Large intestine (tissue), 3 donors: ENCODE data around the gene MRGPRF. TPM values are rescaled to one million over a fixed set of nuclear protein-coding genes. Genes with fewer than 3 reads are reported as not detected.

Source experiments
- DNase-seq, 2 donors: peaks; one replicate each; pipeline versions ENCODE4 v3.0.0 to v3.0.0-alpha.2; 2013
- H3K27ac ChIP-seq: one replicate; pipeline ENCODE4 v1.5.1; 2013; ENCODE audit warnings: low read length
- H3K27me3 ChIP-seq: 2 replicates; pipeline ENCODE4 v1.6.1; 2013; ENCODE audit warnings: low read length; ENCODE audit not compliant: control insufficient read depth, insufficient read depth
- H3K36me3 ChIP-seq: 2 replicates; pipeline ENCODE4 v1.6.1; 2013; ENCODE audit warnings: low read length; ENCODE audit not compliant: control insufficient read depth, insufficient read depth
- H3K4me1 ChIP-seq: one replicate; pipeline ENCODE4 v1.6.1; 2013; ENCODE audit warnings: low read length; ENCODE audit not compliant: control insufficient read depth, insufficient read depth
- H3K4me3 ChIP-seq: one replicate; pipeline ENCODE4 v1.5.1; 2013; ENCODE audit warnings: low read length
- H3K9me3 ChIP-seq: one replicate; pipeline ENCODE4 v1.6.1; 2013; ENCODE audit warnings: mild to moderate bottlenecking, low read depth, low read length, moderate library complexity; ENCODE audit not compliant: control insufficient read depth
- WGBS: methylation state at CpG from one replicate; pipeline ENCODE4 v1.1.5; 2013; ENCODE audit warnings: low lambda C conversion rate; ENCODE audit not compliant: insufficient coverage; 5-methylcytosine and 5-hydroxymethylcytosine counted together
- polyA plus RNA-seq: library from polyadenylated mRNA; unstranded; fragments of 120-200 nt; gene quantifications from one replicate; pipeline ENCODE4 v1.2.1, GENCODE V29; 2013

The MRGPRF gene
- polyA plus RNA-seq, 1 donor: 17.6 TPM

- no peak for DNase-seq
- H3K4me1 ChIP-seq: no peaks in the 10 kb centered on the region
- H3K9me3 ChIP-seq: peaks cover 2% of the 10 kb centered on the region
- H3K27ac ChIP-seq: no peak overlapping the region
- H3K4me3 ChIP-seq: no peak overlapping the region
- no peaks in the 10 kb centered on the region for H3K27me3 ChIP-seq
- 100% methylated on average over 1 of the region's 16 CpGs for WGBS
- H3K36me3 ChIP-seq: no peaks in the 10 kb centered on the region
Observed at GRCh38 chr11:68962527-68963250, 50.4 kb downstream of the MRGPRF start.

GRCh38 chr11:68961245-68961644 lies 51.8 kb downstream of the MRGPRF start:
- no peak overlapping the region for H3K4me3 ChIP-seq
- WGBS: no CpG with 5 or more reads among the region's 8 CpGs
- no peaks in the 10 kb centered on the region for H3K36me3 ChIP-seq
- peaks cover 2% of the 10 kb centered on the region for H3K9me3 ChIP-seq
- no peaks in the 10 kb centered on the region for H3K27me3 ChIP-seq
- H3K4me1 ChIP-seq: no peaks in the 10 kb centered on the region
- H3K27ac ChIP-seq: no peak overlapping the region
- DNase-seq: no peak

- WGBS: no CpG with 5 or more reads among the region's 25 CpGs
- H3K36me3 ChIP-seq: no peaks in the 10 kb centered on the region
- DNase-seq: no peak
- peaks cover 2% of the 10 kb centered on the region for H3K4me1 ChIP-seq
- H3K4me3 ChIP-seq: no peak overlapping the region
- H3K27ac ChIP-seq: no peak overlapping the region
- H3K9me3 ChIP-seq: peaks cover 2% of the 10 kb centered on the region
- H3K27me3 ChIP-seq: no peaks in the 10 kb centered on the region
Observed at GRCh38 chr11:68960294-68961071, 52.6 kb downstream of the MRGPRF start.

GRCh38 chr11:68959465-68960293 lies 53.4 kb downstream of the MRGPRF start:
- Histone ChIP-seq H3K27me3 (no peaks in the 10 kb centered on the region), H3K9me3 (peaks cover 2% of the 10 kb centered on the region), H3K36me3 (no peaks in the 10 kb centered on the region), H3K4me3 (no peak overlapping the region), H3K4me1 (peaks cover 9% of the 10 kb centered on the region), H3K27ac (no peak overlapping the region)
- WGBS: no CpG with 5 or more reads among the region's 31 CpGs
- no peak for DNase-seq

- Histone ChIP-seq H3K27ac (no peak overlapping the region), H3K27me3 (no peaks in the 10 kb centered on the region), H3K36me3 (no peaks in the 10 kb centered on the region), H3K9me3 (peaks cover 2% of the 10 kb centered on the region), H3K4me1 (peaks cover 9% of the 10 kb centered on the region), H3K4me3 (no peak overlapping the region)
- no peak for DNase-seq
- WGBS: no CpG with 5 or more reads among the region's 9 CpGs
Observed at GRCh38 chr11:68958211-68958610, 54.8 kb downstream of the MRGPRF start.

- no peak for DNase-seq
- H3K27ac ChIP-seq: no peak overlapping the region
- H3K36me3 ChIP-seq: no peaks in the 10 kb centered on the region
- no peaks in the 10 kb centered on the region for H3K27me3 ChIP-seq
- H3K4me3 ChIP-seq: no peak overlapping the region
- no CpG with 5 or more reads among the region's 12 CpGs for WGBS
- H3K9me3 ChIP-seq: peaks cover 2% of the 10 kb centered on the region
- peaks cover 9% of the 10 kb centered on the region for H3K4me1 ChIP-seq
Observed at GRCh38 chr11:68956547-68957254, 56.3 kb downstream of the MRGPRF start.

GRCh38 chr11:68956142-68956541 lies 56.9 kb downstream of the MRGPRF start:
- DNase-seq: no peak
- Histone ChIP-seq H3K4me1 (peaks cover 9% of the 10 kb centered on the region), H3K4me3 (no peak overlapping the region), H3K27me3 (no peaks in the 10 kb centered on the region), H3K27ac (no peak overlapping the region), H3K36me3 (no peaks in the 10 kb centered on the region), H3K9me3 (peaks cover 2% of the 10 kb centered on the region)
- WGBS: no CpG with 5 or more reads among the region's 12 CpGs

- H3K27me3 ChIP-seq: no peaks in the 10 kb centered on the region
- H3K27ac ChIP-seq: peak overlapping the region; percentile 12
Observed at GRCh38 chr11:68955607-68955958, 57.5 kb downstream of the MRGPRF start.

GRCh38 chr11:68954836-68955606 lies 58.0 kb downstream of the MRGPRF start:
- WGBS: 100% methylated on average over 1 of the region's 30 CpGs
- Histone ChIP-seq H3K4me3 (peak overlapping the region; percentile 17), H3K27ac (peak overlapping the region; percentile 12), H3K4me1 (peaks cover 9% of the 10 kb centered on the region), H3K27me3 (no peaks in the 10 kb centered on the region), H3K36me3 (no peaks in the 10 kb centered on the region), H3K9me3 (peaks cover 2% of the 10 kb centered on the region)
- peak; percentile 84 to 92 for DNase-seq

More at GRCh38 chr11:68955607-68955958, 57.5 kb downstream of the MRGPRF start:
- peak overlapping the region; percentile 17 for H3K4me3 ChIP-seq
- peaks cover 9% of the 10 kb centered on the region for H3K4me1 ChIP-seq
- no peaks in the 10 kb centered on the region for H3K36me3 ChIP-seq
- peaks cover 2% of the 10 kb centered on the region for H3K9me3 ChIP-seq
- no peak for DNase-seq
- no CpG with 5 or more reads among the region's 5 CpGs for WGBS
